HG02852 (cell line): ENCODE data around the gene RENBP.

Experiments used
- ATAC-seq: cut with Tn5 transposase; IDR thresholded peaks from one replicate; pipeline ENCODE4 v1.9.1; 2021; ENCODE audit warnings: mild to moderate bottlenecking, moderate library complexity; ENCODE audit not compliant: unreplicated experiment

Gene RENBP

DNA sequence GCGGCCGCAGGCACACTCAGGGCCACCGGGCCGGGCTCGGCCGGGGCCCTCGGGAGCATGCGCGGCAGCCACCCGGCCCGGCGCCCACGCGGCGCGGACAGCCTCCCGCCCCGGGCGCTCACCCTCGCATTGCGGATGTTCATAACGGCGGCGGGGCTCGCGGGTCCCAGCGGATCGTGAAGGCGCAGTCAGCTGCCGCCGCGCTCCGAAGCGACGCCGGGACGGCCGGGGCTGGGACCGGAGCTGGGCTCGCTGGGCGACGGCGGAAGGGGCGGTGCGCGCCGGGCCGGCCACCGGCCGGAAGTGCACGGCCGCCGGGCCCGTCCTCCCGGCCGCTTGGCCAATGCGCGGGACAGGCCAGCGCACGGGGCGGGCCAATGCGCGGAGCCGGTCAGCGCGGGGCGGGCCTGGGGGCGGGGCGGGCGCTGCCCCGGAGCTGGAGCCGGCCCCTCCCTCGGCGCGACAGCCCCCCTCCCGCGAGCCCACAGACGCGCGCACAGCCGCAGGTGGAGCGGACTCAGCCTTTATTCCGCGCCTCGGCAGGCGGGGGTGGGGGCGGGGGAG is 9.6 kb downstream of the RENBP start, which contains the start of gene NAA10:
TSS of gene NAA10 (minus strand) at position 276 of the 564 bp plus-strand sequence. CDS start at position 143, 133 bp downstream.
- peak; percentile 86 for ATAC-seq

GRCh38 chrX:153934148-153934761 is 10.2 kb downstream of the RENBP start:
- ATAC-seq = peak; percentile 15

GRCh38 chrX:153933748-153934147 is 10.7 kb downstream of the RENBP start:
- ATAC-seq = no peak

GRCh38 chrX:153932220-153932915 is 12.1 kb downstream of the RENBP start:
- no peak for ATAC-seq

DNA sequence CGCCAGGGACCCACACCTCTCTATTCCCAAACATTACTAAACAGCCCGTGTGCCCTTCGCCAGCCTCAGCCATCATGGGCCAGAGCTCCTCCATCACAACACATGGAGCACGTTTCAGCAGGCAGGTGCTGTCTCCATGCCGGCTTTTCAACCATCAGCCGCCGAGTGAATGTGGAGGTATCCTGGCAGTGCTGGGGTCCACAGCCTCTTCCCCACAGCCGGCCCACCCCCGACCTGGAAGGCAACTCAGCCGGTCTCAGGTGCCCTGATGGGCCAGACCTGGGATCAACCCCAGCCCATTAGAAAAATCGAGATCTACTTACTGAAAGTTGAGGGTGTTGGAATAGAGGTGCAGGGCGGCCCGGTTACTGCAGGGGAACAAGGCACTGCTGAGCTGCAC is 12.7 kb downstream of the RENBP start:
- no peak for ATAC-seq

DNA sequence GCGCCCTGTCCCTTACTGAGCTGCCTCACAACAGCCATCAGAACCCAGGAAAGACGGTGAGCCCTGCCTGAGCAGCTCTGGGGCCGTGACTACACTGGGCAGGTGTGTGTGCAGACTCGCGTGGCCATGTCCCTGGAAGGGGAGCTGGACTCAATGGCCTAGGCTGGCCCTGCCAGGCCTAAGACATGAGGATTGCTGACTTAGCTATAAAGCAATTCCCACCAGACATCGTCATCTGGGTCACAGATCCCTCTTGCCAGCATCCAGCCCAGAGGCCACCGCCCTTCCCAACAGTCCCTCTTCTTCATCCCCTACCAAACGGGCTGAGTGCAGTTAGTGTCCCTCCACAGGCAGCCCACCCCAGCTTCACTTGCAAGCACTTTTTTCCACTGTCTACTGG is 13.3 kb downstream of the RENBP start:
- ATAC-seq = no peak

DNA sequence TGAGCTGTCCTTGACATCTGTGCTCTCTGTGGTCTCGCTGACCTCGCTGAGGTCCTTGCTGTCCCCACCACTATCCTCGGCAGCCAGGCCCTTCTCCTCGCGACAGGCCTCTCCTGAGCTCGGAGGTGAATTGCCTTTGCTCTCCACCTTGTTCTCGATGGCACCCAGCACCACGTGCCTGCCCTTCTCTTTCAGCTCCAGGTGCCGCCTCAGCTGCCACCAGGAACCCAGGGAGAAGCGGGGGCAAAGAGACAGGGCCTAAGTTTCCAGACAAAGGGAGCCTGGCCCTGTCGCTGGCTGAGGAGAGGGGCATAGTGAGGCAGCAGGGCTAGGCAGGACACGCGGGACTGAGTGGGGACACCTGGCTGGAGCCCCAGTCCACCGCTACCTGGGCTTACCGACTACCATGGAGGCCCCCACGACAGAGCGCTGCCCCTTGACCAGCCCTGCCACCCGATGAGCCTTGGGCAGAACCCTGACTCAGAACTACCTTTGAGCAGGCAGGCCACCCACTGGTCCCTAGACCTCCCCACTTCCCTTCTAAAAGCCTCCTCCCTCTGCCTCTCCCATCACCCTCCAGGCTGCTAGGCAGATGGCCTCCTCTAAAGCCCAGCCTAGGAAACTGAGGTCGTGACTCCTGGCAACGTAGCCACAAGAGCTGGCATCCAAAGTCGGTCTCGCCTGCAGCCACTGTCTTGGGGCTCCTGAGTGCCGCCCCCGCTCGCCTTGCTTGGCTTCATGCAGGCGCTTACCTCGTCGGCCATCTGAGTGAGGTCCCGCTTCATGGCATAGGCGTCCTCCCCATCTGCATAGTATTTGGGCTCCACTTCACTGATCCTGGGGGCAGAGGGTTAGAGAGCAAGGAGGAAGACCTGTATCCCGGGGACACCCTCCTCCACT is 14.2 kb downstream of the RENBP start:
- ATAC-seq = no peak

- no peak for ATAC-seq
Measured at GRCh38 chrX:153929576-153929975, 14.9 kb downstream of the RENBP start.

DNA sequence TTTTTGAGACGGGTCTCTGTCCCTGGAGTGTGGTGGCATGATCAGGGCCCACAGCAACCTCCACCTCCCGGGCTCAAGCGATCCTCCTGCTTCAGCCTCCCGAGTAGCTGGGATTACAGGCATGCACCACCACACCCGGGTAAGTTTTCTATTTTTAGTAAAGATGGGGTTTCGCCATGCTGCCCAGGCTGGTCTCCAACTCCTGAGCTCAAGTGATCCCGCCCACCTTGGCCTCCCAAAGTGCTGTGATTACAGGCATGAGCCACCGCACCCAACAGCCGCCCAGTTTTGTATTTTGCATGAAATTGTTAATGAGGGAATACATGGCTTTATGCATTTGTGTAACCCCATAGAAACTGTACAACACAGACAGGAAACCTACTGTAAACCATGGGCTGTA is 15.6 kb downstream of the RENBP start:
- no peak for ATAC-seq

- peak; percentile 73 for ATAC-seq
Measured at GRCh38 chrX:153927922-153928760, 16.3 kb downstream of the RENBP start.

- no peak for ATAC-seq
Measured at GRCh38 chrX:153927672-153927921, 16.8 kb downstream of the RENBP start.

GRCh38 chrX:153926858-153927671 is 17.4 kb downstream of the RENBP start:
- ATAC-seq = peak; percentile 49

GRCh38 chrX:153926552-153926857 is 17.9 kb downstream of the RENBP start:
- no peak for ATAC-seq

GRCh38 chrX:153925739-153926551 is 18.5 kb downstream of the RENBP start, which contains the start of gene ARHGAP4:
Gene ARHGAP4, minus strand, starts transcription at chrX:153926264. Its CDS starts 62 bp downstream, at chrX:153926202.
- no peak for ATAC-seq

DNA sequence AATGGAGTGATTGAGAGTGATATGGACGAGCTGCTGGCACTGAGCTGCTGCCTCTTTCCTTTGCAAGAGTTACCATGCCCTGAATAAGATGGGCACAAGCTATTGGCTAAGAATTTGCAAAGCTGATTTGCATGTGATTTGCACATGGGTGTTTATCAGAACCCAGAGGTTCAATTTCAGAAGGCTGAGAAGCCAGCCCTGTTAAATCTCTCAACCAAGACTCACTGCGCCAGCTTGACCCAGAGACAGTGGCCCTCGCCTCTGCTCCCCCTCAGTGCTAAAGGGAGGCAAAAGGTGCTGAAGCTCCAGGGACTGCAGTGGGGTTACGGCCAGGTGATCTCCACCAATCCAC is 19.1 kb downstream of the RENBP start:
- no peak for ATAC-seq

- ATAC-seq = no peak
Measured at GRCh38 chrX:153924149-153924861, 20.1 kb downstream of the RENBP start.

DNA sequence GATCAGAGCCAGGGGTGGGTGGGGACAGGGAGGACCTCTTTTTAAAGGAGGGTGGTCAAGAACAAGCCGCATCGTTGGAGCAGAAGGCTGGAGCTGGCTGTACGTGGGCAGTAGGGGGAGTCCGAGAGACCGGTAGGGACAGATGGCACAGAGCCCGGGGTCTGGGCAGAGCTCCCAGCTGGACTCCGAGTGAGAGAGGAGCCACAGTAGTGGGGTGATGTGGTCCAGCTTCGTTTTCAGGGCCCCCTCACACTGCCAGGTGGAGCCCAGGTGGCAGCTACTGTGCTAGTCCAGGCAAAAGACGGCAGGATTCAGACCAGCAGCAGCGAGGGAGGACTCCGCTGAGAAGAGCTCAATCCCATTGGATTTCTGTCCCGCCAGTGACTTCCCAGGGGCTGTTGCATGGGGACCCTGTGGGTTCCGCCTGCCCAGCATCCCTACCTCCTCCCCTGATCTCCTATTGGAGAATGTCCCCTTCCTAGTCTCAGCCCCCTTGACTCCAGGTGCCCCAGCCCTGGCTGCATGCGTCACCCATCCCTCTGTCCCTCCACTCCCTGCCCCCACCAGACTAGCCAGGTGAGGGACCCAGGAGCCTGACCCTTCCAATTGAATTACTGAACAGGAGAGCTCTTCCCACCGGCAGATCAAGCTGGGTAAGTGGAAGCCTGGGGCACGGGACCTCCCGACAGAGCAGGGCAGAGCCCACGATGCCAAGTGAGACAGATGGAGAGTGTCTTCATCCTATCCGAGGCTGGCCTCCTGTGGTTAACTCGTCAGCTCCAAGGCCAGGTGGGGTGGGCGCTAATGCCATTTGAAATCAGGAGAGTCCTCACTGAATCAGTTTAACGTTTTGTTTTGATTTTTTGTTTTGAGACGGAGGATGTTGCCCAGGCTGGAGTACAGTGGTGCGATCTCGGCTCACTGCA is 21.2 kb downstream of the RENBP start:
- no peak for ATAC-seq
